Fibroblast of pulmonary artery (primary cell): ENCODE measurements around the gene FAM222A.
A peak's percentile ranks its signal among the peaks of the same experiment; 100 is the strongest.

Experiments
- DNase-seq: peaks from one replicate; pipeline ENCODE4 v3.0.0-alpha.2; 2010; ENCODE audit warnings: low read depth
- H3K4me3 ChIP-seq: replicated peaks from 2 replicates; pipeline ENCODE4 v1.5.1; 2011; ENCODE audit warnings: low read depth, mild to moderate bottlenecking, control low read depth, low read length, moderate library complexity
- TF ChIP-seq, protein P1 (sequence below): IDR thresholded peaks from 2 replicates; pipeline ENCODE4 v1.5.1; 2011; ENCODE audit warnings: mild to moderate bottlenecking, control low read depth, low read length, inconsistent platforms; ENCODE audit errors: missing control alignments

FAM222A gene

GRCh38 chr12:109729801-109730200 is 16.2 kb downstream of the FAM222A start:
- DNase-seq = no peak
- TF ChIP-seq, protein P1, sequence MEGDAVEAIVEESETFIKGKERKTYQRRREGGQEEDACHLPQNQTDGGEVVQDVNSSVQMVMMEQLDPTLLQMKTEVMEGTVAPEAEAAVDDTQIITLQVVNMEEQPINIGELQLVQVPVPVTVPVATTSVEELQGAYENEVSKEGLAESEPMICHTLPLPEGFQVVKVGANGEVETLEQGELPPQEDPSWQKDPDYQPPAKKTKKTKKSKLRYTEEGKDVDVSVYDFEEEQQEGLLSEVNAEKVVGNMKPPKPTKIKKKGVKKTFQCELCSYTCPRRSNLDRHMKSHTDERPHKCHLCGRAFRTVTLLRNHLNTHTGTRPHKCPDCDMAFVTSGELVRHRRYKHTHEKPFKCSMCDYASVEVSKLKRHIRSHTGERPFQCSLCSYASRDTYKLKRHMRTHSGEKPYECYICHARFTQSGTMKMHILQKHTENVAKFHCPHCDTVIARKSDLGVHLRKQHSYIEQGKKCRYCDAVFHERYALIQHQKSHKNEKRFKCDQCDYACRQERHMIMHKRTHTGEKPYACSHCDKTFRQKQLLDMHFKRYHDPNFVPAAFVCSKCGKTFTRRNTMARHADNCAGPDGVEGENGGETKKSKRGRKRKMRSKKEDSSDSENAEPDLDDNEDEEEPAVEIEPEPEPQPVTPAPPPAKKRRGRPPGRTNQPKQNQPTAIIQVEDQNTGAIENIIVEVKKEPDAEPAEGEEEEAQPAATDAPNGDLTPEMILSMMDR = no peak
- H3K4me3 ChIP-seq = no peak overlapping the region

GRCh38 chr12:109730306-109731145 is 16.9 kb downstream of the FAM222A start:
- no peak for DNase-seq
- TF ChIP-seq, protein P1 = no peak
- no peak overlapping the region for H3K4me3 ChIP-seq

DNA sequence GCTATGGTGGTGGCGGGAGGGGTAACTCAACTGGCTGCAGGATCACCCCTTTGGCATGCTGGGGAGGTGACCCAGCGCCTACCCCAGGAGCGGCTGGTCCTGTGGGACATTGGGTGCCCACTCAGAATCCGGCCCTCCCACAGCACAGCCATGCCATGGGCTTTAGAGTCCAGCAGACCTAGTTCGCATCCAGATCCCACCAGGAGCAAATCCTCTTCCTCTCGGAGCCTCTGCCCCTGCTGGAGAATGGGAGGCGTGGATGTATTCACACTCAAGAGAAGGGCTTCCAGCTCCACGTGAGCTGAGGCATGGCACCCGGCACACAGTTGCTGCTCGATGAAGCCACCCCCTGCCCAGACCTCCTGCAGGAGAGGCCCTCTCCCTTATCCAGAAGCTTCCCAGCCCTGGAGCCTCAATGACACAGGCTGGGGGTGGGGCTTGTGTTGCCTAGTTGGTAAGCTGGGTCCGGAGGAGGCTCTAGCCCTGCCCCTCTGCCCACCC is 17.7 kb downstream of the FAM222A start:
- no peak for DNase-seq
- TF ChIP-seq, protein P1 = no peak
- H3K4me3 ChIP-seq = no peak overlapping the region

- no peak for DNase-seq
- TF ChIP-seq, protein P1 = no peak
- H3K4me3 ChIP-seq = no peak overlapping the region
Measured at GRCh38 chr12:109731806-109732205, 18.2 kb downstream of the FAM222A start.

DNA sequence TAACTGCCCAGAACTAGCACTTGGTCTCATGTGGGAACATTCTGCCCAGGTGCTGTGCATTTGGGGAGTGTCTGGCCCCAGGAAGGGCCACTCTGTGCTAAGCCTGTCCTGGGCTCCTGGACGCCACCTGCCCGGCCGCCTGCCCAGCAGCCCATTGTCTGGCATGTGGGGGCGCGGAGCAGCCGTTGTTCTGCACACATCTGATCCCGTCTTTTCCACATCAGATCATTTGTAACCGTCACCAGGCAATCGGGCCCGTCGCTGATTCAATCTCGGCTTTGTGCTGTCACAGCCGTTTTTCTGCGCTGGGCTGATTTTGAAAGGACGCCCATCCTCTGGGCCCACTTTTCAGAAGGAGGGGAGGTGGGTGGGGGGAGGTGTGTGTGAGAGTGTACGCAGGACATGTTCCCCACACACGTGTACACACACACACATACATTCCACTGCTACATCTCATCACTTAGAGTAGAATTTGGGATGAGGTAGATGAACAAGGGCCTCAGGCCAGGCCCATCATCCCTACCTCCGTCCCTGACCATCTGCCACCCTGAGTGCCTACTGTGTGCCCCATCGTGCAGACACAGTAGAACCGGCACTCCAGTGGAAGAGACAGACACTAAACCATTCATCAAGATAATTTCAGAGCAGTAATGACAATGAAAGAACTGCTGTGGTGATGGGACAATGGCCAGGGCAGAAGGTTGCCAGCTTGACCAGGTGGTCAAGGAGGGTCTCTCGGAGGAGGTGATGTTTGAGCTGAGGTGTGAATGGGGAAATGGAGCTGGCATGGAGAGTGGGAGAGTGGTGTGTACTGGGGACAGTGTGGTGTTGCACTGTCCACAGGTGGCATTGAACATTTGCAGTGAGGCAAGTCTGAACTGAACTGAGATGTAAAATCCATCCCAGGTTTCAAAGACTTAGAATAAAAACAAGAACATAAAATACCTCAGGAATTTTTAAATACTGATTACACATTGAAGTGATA is 19.0 kb downstream of the FAM222A start:
- no peak for DNase-seq
- TF ChIP-seq, protein P1 = no peak
- H3K4me3 ChIP-seq = no peak overlapping the region

DNA sequence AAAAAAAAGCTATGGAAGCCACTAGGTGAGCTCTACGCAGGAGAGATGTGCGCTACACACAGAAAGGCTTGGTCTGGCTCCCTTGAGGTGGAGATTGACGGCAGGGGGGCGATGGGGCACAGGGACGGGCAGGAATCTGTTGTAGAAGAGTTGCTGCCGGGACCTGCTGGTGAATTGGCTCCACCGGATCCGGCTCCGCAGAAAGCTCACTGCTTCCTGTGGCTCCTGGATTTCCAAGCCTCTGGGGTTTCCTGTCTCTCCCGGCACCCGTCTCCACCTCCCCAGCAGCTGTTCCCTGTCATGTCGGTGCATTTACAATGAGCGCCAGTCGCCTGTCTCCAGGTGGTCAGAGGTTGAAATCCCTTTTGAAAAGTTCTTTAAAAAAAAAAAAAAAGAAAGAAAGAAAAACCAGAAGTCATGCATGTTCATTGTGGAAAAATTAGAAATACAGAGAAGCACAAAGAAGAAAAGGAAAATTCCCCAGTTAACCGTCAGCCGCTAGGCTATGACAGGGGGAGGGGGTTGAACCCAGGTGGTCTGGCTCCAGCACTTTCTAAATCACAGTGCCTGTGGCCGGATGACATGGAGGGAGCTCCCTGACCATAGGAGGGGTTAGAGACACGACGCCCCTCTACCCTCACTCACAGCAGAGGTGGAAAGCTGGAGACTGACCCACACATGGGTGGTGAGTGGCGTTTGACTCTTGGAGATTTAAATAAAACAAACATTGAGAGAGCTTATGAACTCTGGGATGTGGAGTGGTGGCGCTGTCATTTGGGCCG is 20.8 kb downstream of the FAM222A start:
- DNase-seq = peak; percentile 45
- TF ChIP-seq, protein P1 = no peak
- no peak overlapping the region for H3K4me3 ChIP-seq
